ENCODE results near the gene WNT4.

Gene WNT4

DNA sequence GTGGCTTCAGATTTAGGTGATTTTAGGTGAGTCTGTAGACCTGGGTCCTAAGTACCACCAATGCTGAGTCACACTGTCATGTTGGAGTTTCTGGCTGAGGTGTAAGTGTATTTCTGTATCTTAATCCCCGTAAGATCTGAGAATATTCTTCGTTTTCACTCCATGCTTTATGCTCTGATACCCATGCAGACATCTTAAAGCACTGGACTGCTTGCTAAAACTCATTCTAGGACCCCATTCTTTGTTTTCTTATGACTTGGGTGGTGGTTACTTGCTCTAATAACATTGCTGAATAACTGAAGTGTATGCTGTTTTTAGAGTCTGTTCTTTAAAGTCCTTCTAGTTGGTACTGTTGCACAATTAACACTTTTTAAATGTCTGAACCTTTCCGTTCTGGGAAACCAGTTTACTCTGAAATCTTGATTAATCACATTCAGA is 53.7 kb downstream of the WNT4 start:
- DNase-seq = no peak

DNA sequence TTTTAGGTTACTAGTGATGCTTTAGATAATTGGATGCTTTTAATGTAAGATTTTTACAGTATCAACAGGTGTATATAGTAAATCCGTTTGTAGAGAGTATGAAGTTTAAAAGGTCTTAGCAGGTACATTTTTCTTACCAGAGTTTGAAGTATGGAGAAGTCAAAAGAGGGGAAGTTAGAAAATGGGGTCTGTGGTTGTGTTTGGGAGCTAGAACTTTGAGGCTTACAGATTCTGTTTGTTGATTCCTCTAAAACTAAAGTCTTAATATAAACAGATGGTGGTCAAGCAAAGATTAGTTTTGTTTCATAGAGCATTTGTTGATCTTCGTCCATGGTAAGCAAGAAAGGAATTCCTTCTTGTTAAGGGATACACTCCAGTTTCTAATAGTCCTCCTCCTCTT is 54.6 kb downstream of the WNT4 start:
- no peak for DNase-seq

DNA sequence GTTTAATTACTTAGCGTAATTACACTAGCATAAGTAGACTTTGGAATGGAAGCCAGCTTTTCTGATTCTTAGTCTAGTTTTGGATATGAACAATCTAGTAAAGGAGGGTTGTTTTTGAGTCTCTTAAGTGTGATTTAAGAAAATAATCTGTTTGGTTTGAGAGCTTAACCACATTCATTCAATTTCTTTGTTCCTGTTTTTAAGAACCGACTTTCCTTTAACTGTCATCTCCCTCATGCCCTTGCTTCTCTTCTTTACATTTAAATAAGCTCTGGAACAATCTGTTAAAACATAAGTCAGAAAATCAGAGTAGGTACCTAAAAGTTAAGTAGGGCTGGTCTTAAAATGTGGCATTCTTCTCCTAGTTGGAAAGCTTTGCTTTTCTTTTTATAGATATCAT is 62.7 kb downstream of the WNT4 start:
- DNase-seq = no peak

DNA sequence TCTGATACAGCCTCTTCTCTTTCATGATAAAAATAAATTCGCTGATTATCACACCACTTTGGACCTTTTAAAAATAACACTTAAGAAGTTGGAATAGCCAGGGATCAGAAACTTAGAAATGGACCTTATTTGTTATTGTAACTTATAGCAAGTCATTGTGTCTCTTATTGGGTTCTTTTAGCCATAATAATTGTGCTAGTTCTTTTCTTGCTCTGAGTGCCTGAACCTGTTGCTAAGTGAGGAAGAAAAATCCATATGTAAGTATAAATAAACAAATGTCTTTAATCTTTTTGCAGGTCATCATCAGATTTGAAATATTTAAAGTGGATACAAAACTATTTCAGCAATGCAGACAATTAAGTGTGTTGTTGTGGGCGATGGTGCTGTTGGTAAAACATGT is 64.8 kb downstream of the WNT4 start:
- DNase-seq = no peak

DNA sequence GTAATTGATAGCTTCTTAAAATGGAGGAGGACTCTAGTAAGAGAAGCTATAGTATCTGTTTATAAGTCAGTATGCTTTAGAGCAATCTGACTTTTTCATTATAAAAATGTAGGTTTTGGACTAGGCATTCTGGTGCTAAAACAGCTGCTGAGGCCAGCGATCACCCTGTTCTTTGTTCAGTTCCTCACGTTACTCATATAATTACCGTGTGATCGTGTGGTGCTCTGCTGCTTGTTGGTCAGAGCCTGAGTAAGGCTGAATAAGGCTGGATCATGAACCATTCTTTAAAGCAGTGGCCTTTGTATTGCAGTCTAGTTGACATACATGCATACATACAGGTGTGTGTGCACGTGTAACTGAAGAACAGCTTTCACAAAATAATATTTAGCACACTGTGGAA is 65.2 kb downstream of the WNT4 start:
- no peak for DNase-seq

DNA sequence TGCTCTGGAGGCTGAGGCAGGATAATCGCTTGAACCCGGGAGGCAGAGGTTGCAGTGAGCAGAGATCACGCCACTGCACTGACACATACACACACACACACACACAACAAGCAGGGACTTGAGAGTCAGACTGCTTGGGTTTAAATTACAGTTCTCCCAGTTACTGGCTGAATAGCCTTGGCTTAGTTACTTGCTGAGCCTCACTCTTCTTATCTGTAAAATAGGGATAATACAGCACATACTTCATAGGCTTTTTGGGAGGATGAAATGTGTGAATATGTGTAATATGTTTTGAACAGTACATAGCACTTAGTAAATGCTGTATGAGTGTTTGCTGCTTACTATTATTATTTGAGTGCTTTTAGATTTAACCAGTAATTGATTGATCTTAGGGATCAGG is 66.6 kb downstream of the WNT4 start:
- no peak for DNase-seq

DNA sequence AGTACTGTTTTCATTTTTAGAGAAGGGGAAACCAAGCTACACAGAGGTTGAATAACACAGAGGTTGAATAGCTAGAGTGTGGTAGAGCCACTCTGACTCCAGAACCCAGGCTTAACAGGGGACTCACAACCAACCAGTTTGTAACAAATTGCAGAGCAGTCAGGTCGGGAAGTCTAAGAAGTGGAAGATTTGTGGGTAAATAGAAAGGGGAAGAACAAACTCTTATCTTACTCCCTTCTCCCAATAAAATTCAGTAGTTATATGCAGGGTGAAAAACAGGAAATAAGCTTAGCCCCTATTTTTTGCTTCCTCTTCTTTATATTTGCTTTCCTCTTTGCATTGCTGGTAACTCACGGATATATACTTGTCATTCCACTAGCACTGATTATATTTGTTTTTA is 67.2 kb downstream of the WNT4 start:
- DNase-seq = no peak

DNA sequence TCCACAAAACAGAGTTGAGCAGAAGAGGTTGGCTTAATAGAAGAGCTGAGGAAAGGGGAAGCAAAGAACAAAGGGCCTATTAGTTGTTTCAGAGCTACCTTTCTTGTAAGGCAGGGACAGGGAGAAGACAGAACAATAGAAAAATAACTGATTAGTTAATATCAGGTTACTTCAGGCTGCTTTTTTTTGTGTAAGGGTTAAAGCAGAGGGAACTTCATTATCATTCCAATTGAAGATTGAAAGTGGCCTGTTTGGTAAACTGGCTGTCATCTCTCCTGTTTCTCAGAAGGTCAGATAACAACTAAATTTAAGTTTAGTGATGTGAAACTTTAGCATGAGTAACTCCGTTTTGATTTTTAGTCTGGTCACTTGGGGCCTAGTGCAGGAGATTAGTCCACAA is 68.1 kb downstream of the WNT4 start:
- DNase-seq = no peak

DNA sequence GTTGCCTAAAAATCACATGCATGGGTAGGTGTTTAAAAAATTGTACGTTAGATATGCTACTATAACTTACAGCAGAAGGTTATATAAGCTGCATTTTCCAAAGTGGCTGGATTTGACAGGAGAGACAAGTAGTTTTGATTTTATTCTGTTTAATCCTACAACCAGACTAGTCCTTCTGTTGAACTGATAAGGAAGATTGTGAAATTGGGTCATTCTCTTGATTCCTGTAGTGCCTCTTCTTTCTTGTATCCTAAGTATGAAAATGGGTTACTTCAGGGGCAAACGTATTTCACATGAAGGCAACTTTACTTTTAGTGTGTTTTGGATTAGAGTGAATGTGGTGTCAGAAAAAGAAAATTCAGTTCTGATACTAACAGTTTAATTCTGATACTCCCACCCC is 71.4 kb downstream of the WNT4 start:
- DNase-seq = no peak

Measured in amygdala (tissue), 56 donors.